GM12878 (cell line): ENCODE data around the gene NFKBIZ. TPM values are rescaled to one million over a fixed set of nuclear protein-coding genes. Genes with fewer than 3 reads are reported as not detected.

Experiments
- ATF7 ChIP-seq: fragments of 450-650 bp; IDR thresholded peaks from 2 replicates; pipeline ENCODE4 v1.6.1; 2016; ENCODE audit warnings: low read depth, mild to moderate bottlenecking
- BRCA1 ChIP-seq: IDR thresholded peaks from 2 replicates; pipeline ENCODE4 v1.6.1; 2011; ENCODE audit warnings: low read depth, low read length, improper control_type of control experiment
- CBX5 ChIP-seq: sonication (generic); IDR thresholded peaks from 2 replicates; pipeline ENCODE4 v1.6.1; 2016; ENCODE audit warnings: low read depth, moderate library complexity, mild to moderate bottlenecking, inconsistent platforms
- FOS ChIP-seq: IDR thresholded peaks from 3 replicates; pipeline ENCODE4 v1.6.1; 2011; ENCODE audit warnings: borderline replicate concordance; ENCODE audit not compliant: insufficient read length; ENCODE audit errors: extremely low read depth
- MLLT1 ChIP-seq: fragments of 450-650 bp; IDR thresholded peaks from 2 replicates; pipeline ENCODE4 v1.6.1; 2016; ENCODE audit warnings: mild to moderate bottlenecking
- MXI1 ChIP-seq: fragments of 150-350 bp; IDR thresholded peaks from 2 replicates; pipeline ENCODE4 v1.6.1; 2011; ENCODE audit warnings: low read depth, mild to moderate bottlenecking, inconsistent platforms, low read length, improper control_type of control experiment
- NBN ChIP-seq: fragments of 450-650 bp; IDR thresholded peaks from 2 replicates; pipeline ENCODE4 v1.6.1; 2016
- NRF1 ChIP-seq: conservative IDR thresholded peaks from 2 replicates; pipeline ENCODE4 v1.6.1; 2011; ENCODE audit warnings: mild to moderate bottlenecking, low read depth, low read length, improper control_type of control experiment
- PAX5 ChIP-seq: IDR thresholded peaks from 2 replicates; pipeline ENCODE4 v1.6.1; 2011; ENCODE audit warnings: low read depth, low read length, borderline replicate concordance
- PKNOX1 ChIP-seq: fragments of 450-650 bp; IDR thresholded peaks from 2 replicates; pipeline ENCODE4 v1.6.1; 2016; ENCODE audit warnings: mild to moderate bottlenecking
- PML ChIP-seq: IDR thresholded peaks from 2 replicates; pipeline ENCODE4 v1.6.1; 2012; ENCODE audit warnings: low read length, inconsistent platforms
- POLR2AphosphoS2 ChIP-seq: IDR thresholded peaks from 2 replicates; pipeline ENCODE4 v1.6.1; 2011; ENCODE audit warnings: low read depth, mild to moderate bottlenecking, low read length, improper control_type of control experiment, moderate library complexity
- RAD21 ChIP-seq: IDR thresholded peaks from 2 replicates; pipeline ENCODE4 v1.6.1; 2011; ENCODE audit warnings: mild to moderate bottlenecking, low read depth, low read length, moderate library complexity; ENCODE audit not compliant: insufficient read depth
- SMAD1 ChIP-seq: fragments of 450-650 bp; IDR thresholded peaks from 2 replicates; pipeline ENCODE4 v1.6.1; 2018; ENCODE audit warnings: mild to moderate bottlenecking, low read depth; ENCODE audit not compliant: partially characterized antibody
- SMARCA5 ChIP-seq: fragments of 450-650 bp; IDR thresholded peaks from 2 replicates; pipeline ENCODE4 v1.6.1; 2017; ENCODE audit warnings: mild to moderate bottlenecking
- SP1 ChIP-seq: IDR thresholded peaks from one replicate; pipeline ENCODE4 v1.6.1; 2011; ENCODE audit warnings: low read depth, low read length
- STAT3 ChIP-seq: IDR thresholded peaks from 2 replicates; pipeline ENCODE4 v1.6.1; 2011; ENCODE audit warnings: low read depth, low read length, improper control_type of control experiment
- TAF1 ChIP-seq: IDR thresholded peaks from 2 replicates; pipeline ENCODE4 v1.6.1; 2011; ENCODE audit warnings: mild to moderate bottlenecking, low read depth, low read length, borderline replicate concordance
- TCF12 ChIP-seq: IDR thresholded peaks from 2 replicates; pipeline ENCODE4 v1.6.1; 2011; ENCODE audit warnings: low read depth, mild to moderate bottlenecking, low read length
- TCF3 ChIP-seq: IDR thresholded peaks from 2 replicates; pipeline ENCODE4 v1.6.1; 2012; ENCODE audit warnings: low read depth, mild to moderate bottlenecking, low read length, borderline replicate concordance; ENCODE audit not compliant: insufficient read depth
- YY1 ChIP-seq: IDR thresholded peaks from 2 replicates; pipeline ENCODE4 v1.6.1; 2011; ENCODE audit warnings: low read depth, mild to moderate bottlenecking, low read length
- ZNF217 ChIP-seq: fragments of 450-650 bp; IDR thresholded peaks from 2 replicates; pipeline ENCODE4 v1.6.1; 2017; ENCODE audit warnings: antibody characterized with exemption, mild to moderate bottlenecking
- polyA plus RNA-seq, 11 experiments: library from polyadenylated mRNA; depleted of rRNA in 4 of 11; unstranded in 6 of 11; stranded (reverse) in 5 of 11; fragments of >200 nt; fragmentation: Nextera tagmentation in 4 of 11; fragmentation: Illumina TruSeq in 1 of 11; extraction: Ambion mirVana in 4 of 11; extraction: Trizol in 1 of 11; gene quantifications; 1 replicate in 1 of 11; 2 replicates in 10 of 11; pipeline versions ENCODE4 v1.2.1 to v1.2.3, GENCODE V29; 2011 to 2016; ENCODE audit warnings: inconsistent platforms in 2 of 11, missing spikeins in 2 of 11, low read depth in 1 of 11
- total RNA-seq, 4 experiments: library from RNA; depleted of rRNA in 3 of 4; stranded (reverse); fragments of >200 nt in 3 of 4; fragmentation: Illumina TruSeq in 1 of 4; extraction: Trizol in 1 of 4; gene quantifications; 2 replicates each; pipeline versions ENCODE4 v1.2.1 to v1.2.3, GENCODE V29; 2013 to 2021

The NFKBIZ gene
- total and polyA plus RNA-seq, 10 of the 15 experiments (the other 5 are each of a cell fraction or from before 2014, with no cell fraction given) = 6.3 to 53.8 (median 17.3) TPM

- TF ChIP-seq CBX5 = peak; percentile 76; the same call in 1 of the 2 replicates
- peak; percentile 92 for TF ChIP-seq MXI1
- peak; percentile 35; the same call in 1 of the 2 replicates for TF ChIP-seq PKNOX1
- no peak for TF ChIP-seq FOS
- TF ChIP-seq MLLT1 = peak; percentile 95
- peak; percentile 93 for TF ChIP-seq PML
- TF ChIP-seq ZNF217 = peak; percentile 41; the same call in 1 of the 2 replicates
- peak; percentile 33; the same call in 1 of the 2 replicates for TF ChIP-seq TCF12
- peak; percentile 75; the same call in 1 of the 2 replicates for TF ChIP-seq TCF3
- 0 out of 2 replicates have a peak, but pooled peaks have one; percentile 51 for TF ChIP-seq STAT3
- no peak for TF ChIP-seq BRCA1
- peak; percentile 87 for TF ChIP-seq ATF7
- peak; percentile 95 for TF ChIP-seq POLR2AphosphoS2
- peak; percentile 83 for TF ChIP-seq SMAD1
- TF ChIP-seq NBN = peak; percentile 95; the same call in 1 of the 2 replicates
- no peak for TF ChIP-seq NRF1
- TF ChIP-seq PAX5 = peak; percentile 85
- TF ChIP-seq YY1 = peak; percentile 62; the same call in 1 of the 2 replicates
- TF ChIP-seq SP1 = peak; percentile 80
- TF ChIP-seq RAD21 = peak; percentile 38; the same call in 1 of the 2 replicates
- peak; percentile 15; the same call in 1 of the 2 replicates for TF ChIP-seq SMARCA5
- peak; percentile 84 for TF ChIP-seq TAF1
Observed at GRCh38 chr3:101827211-101828174, 21.8 kb upstream of the NFKBIZ start (continued).
